H9 (cell line): ENCODE results near the gene SLC9A2. TPM values are rescaled to one million over a fixed set of nuclear protein-coding genes. Genes with fewer than 3 reads are reported as not detected.

Source experiments
- DNase-seq: peaks from one replicate; pipeline ENCODE4 v3.0.0-alpha.2; 2017
- H2AFZ ChIP-seq: one replicate; pipeline ENCODE4 v1.6.1; 2013; ENCODE audit warnings: mild to moderate bottlenecking, low read length, control low read depth, moderate library complexity
- H2AK5ac ChIP-seq: 2 replicates; pipeline ENCODE4 v1.6.1; 2013; ENCODE audit warnings: low read length, control low read depth, mixed read lengths; ENCODE audit not compliant: insufficient read length
- H2BK120ac ChIP-seq: one replicate; pipeline ENCODE4 v1.6.1; 2013; ENCODE audit warnings: low read depth, mild to moderate bottlenecking, low read length, control low read depth, inconsistent platforms; ENCODE audit not compliant: poor library complexity, severe bottlenecking
- H2BK12ac ChIP-seq: 2 replicates; pipeline ENCODE4 v1.6.1; 2013; ENCODE audit warnings: low read length, control low read depth, mixed read lengths, low read depth; ENCODE audit not compliant: insufficient read length
- H2BK15ac ChIP-seq: 2 replicates; pipeline ENCODE4 v1.6.1; 2013; ENCODE audit warnings: low read depth, low read length, control low read depth
- H2BK20ac ChIP-seq: one replicate; pipeline ENCODE4 v1.6.1; 2013; ENCODE audit warnings: low read depth, mild to moderate bottlenecking, low read length, control low read depth, inconsistent platforms; ENCODE audit not compliant: poor library complexity, severe bottlenecking
- H2BK5ac ChIP-seq: 2 replicates; pipeline ENCODE4 v1.6.1; 2013; ENCODE audit warnings: low read length, control low read depth, mixed read lengths; ENCODE audit not compliant: insufficient read length
- H3K14ac ChIP-seq: 2 replicates; pipeline ENCODE4 v1.6.1; 2013; ENCODE audit warnings: low read length, control low read depth; ENCODE audit not compliant: insufficient read depth
- H3K18ac ChIP-seq: 2 replicates; pipeline ENCODE4 v1.6.1; 2013; ENCODE audit warnings: low read depth, mild to moderate bottlenecking, mixed read lengths, low read length, control low read depth; ENCODE audit not compliant: insufficient read length
- H3K23ac ChIP-seq: 2 replicates; pipeline ENCODE4 v1.6.1; 2013; ENCODE audit warnings: low read length, control low read depth, mixed read lengths, low read depth; ENCODE audit not compliant: insufficient read length
- H3K23me2 ChIP-seq: 2 replicates; pipeline ENCODE4 v1.6.1; 2013; ENCODE audit warnings: low read depth, mild to moderate bottlenecking, mixed read lengths, low read length, control low read depth; ENCODE audit not compliant: insufficient read length, poor library complexity, severe bottlenecking
- H3K27ac ChIP-seq: 2 replicates; pipeline ENCODE4 v1.5.1; 2013; ENCODE audit warnings: low read length, control low read depth, mixed read lengths, low read depth; ENCODE audit not compliant: insufficient read length
- H3K27me3 ChIP-seq: 2 replicates; pipeline ENCODE4 v1.6.1; 2013; ENCODE audit warnings: low read length, control low read depth, inconsistent platforms; ENCODE audit not compliant: insufficient read depth
- H3K4ac ChIP-seq: 2 replicates; pipeline ENCODE4 v1.6.1; 2013; ENCODE audit warnings: low read depth, mild to moderate bottlenecking, control low read depth, inconsistent platforms, low read length, moderate library complexity
- H3K4me1 ChIP-seq: 2 replicates; pipeline ENCODE4 v1.6.1; 2013; ENCODE audit warnings: low read length, control low read depth, inconsistent platforms; ENCODE audit not compliant: insufficient read depth
- H3K4me2 ChIP-seq: 2 replicates; pipeline ENCODE4 v1.6.1; 2013; ENCODE audit warnings: low read length, control low read depth, mixed read lengths; ENCODE audit not compliant: insufficient read length, insufficient read depth
- H3K56ac ChIP-seq: 2 replicates; pipeline ENCODE4 v1.6.1; 2013; ENCODE audit warnings: low read depth, mild to moderate bottlenecking, mixed read lengths, low read length, control low read depth; ENCODE audit not compliant: insufficient read length
- H3K79me1 ChIP-seq: 2 replicates; pipeline ENCODE4 v1.6.1; 2013; ENCODE audit warnings: low read depth, mild to moderate bottlenecking, moderate library complexity, low read length, control low read depth, inconsistent platforms; ENCODE audit not compliant: insufficient read depth, poor library complexity, severe bottlenecking
- H3K79me2 ChIP-seq: 2 replicates; pipeline ENCODE4 v1.6.1; 2013; ENCODE audit warnings: low read length, control low read depth, inconsistent platforms; ENCODE audit not compliant: insufficient read depth
- H3K9ac ChIP-seq: 2 replicates; pipeline ENCODE4 v1.6.1; 2013; ENCODE audit warnings: low read length, control low read depth, mixed read lengths; ENCODE audit not compliant: insufficient read length; ENCODE audit errors: extremely low read depth
- H3K9me3 ChIP-seq: one replicate; pipeline ENCODE4 v1.6.1; 2013; ENCODE audit warnings: low read depth, low read length, inconsistent platforms; ENCODE audit not compliant: control insufficient read depth
- H3T11ph ChIP-seq: one replicate; pipeline ENCODE4 v1.6.1; 2013; ENCODE audit warnings: mild to moderate bottlenecking, low read length, control low read depth, inconsistent platforms
- H4K20me1 ChIP-seq: one replicate; pipeline ENCODE4 v1.6.1; 2013; ENCODE audit not compliant: control insufficient read depth, insufficient read length, insufficient read depth
- H4K5ac ChIP-seq: 2 replicates; pipeline ENCODE4 v1.6.1; 2013; ENCODE audit warnings: low read depth, mild to moderate bottlenecking, mixed read lengths, low read length, control low read depth; ENCODE audit not compliant: insufficient read length
- H4K8ac ChIP-seq: replicated peaks from 2 replicates; pipeline ENCODE4 v1.6.1; 2013; ENCODE audit warnings: low read length, control low read depth, mixed read lengths, low read depth; ENCODE audit not compliant: insufficient read length
- H4K91ac ChIP-seq: 2 replicates; pipeline ENCODE4 v1.6.1; 2013; ENCODE audit warnings: low read depth, mild to moderate bottlenecking, moderate library complexity, mixed read lengths, low read length, control low read depth; ENCODE audit not compliant: insufficient read length
- H3K27ac Mint-ChIP-seq, 3 experiments: 2 replicates in 2 of 3; 3 replicates in 1 of 3; pipeline ENCODE4 v1.8.0; 2020 to 2021; ENCODE audit warnings: mixed read lengths in 3 of 3, mild to moderate bottlenecking in 1 of 3, moderate library complexity in 1 of 3
- H3K27me3 Mint-ChIP-seq: 2 replicates; pipeline ENCODE4 v1.8.0; 2021; ENCODE audit warnings: low read depth, mild to moderate bottlenecking, moderate library complexity, mixed read lengths
- H3K36me3 Mint-ChIP-seq, 3 experiments: 2 replicates in 2 of 3; 3 replicates in 1 of 3; pipeline ENCODE4 v1.8.0; 2020 to 2021; ENCODE audit warnings: low read depth in 3 of 3, mixed read lengths in 3 of 3; ENCODE audit not compliant: insufficient read depth in 1 of 3
- H3K4me1 Mint-ChIP-seq, 2 experiments: 2 replicates each; pipeline ENCODE4 v1.8.0; 2020; ENCODE audit warnings: mixed read lengths in 2 of 2
- H3K4me3 Mint-ChIP-seq, 2 experiments: 2 replicates in 1 of 2; 3 replicates in 1 of 2; pipeline ENCODE4 v1.8.0; 2020 to 2021; ENCODE audit warnings: mild to moderate bottlenecking in 2 of 2, mixed read lengths in 2 of 2, moderate library complexity in 1 of 2
- H3K9me3 Mint-ChIP-seq, 2 experiments: 2 replicates in 1 of 2; 3 replicates in 1 of 2; pipeline ENCODE4 v1.8.0; 2020; ENCODE audit warnings: mild to moderate bottlenecking in 2 of 2, mixed read lengths in 2 of 2, moderate library complexity in 1 of 2
- CTCF ChIP-seq: fragments of 200-600 bp; sonication (generic); conservative IDR thresholded peaks from 3 replicates; pipeline ENCODE4 v1.8.0; 2021; ENCODE audit warnings: antibody characterized with exemption, mild to moderate bottlenecking
- WGBS: extraction: QIAGEN DNeasy Blood & Tissue Kit; methylation state at CpG from one replicate; pipeline ENCODE4 v1.1.7; 2013; ENCODE audit warnings: missing lambda C conversion rate, low lambda C conversion rate, mixed read lengths; ENCODE audit not compliant: insufficient read length; ENCODE audit errors: extremely low coverage; 5-methylcytosine and 5-hydroxymethylcytosine counted together
- total RNA-seq: library from RNA; stranded (reverse); gene quantifications from 2 replicates; pipeline ENCODE4 v1.2.1, GENCODE V29; 2021

The SLC9A2 gene
- total RNA-seq, 1 experiment from 2014 or later, result 0.04 TPM

- Histone ChIP-seq H2AK5ac (no peak overlapping the region), H3K27me3 (no peaks in the 10 kb centered on the region), H3K79me1 (no peaks in the 10 kb centered on the region), H3K56ac (no peak overlapping the region), H3K18ac (no peak overlapping the region), H3K4ac (no peak overlapping the region), H2BK5ac (no peak overlapping the region), H2BK20ac (no peak overlapping the region), H4K5ac (no peak overlapping the region), H2BK15ac (no peak overlapping the region), H3T11ph (no peak overlapping the region), H2BK12ac (no peak overlapping the region), H3K9ac (no peak overlapping the region), H3K14ac (no peak overlapping the region), H4K8ac (no peak overlapping the region), H4K91ac (no peak overlapping the region), H3K27ac (no peak overlapping the region), H2BK120ac (no peak overlapping the region), H3K79me2 (no peaks in the 10 kb centered on the region), H4K20me1 (no peaks in the 10 kb centered on the region), H3K9me3 (no peaks in the 10 kb centered on the region), H3K23ac (no peak overlapping the region), H3K4me1 (no peaks in the 10 kb centered on the region), H2AFZ (no peak overlapping the region), H3K4me2 (no peak overlapping the region), H3K23me2 (no peaks in the 10 kb centered on the region)
- Mint-ChIP-seq H3K36me3 (no peaks in the 10 kb centered on the region), H3K4me1 (peaks cover 8 to 11% of the 10 kb centered on the region in 2 experiments), H3K27ac (no peak overlapping the region), H3K9me3 (no peaks in the 10 kb centered on the region), H3K27me3 (peaks cover 2% of the 10 kb centered on the region; the same call in 1 of the 2 replicates), H3K4me3 (no peak overlapping the region)
- no peak for DNase-seq
- TF ChIP-seq CTCF, result no peak
- WGBS, result no CpG with 5 or more reads among the region's 7 CpGs
Observed at GRCh38 chr2:102635317-102635716, 16.0 kb downstream of the SLC9A2 start.
